ENCODE measurements around the gene RTP2.

Gene RTP2

GRCh38 chr3:187738331-187739093 lies 36.2 kb upstream of the RTP2 start:
- peak; percentile 50 for DNase-seq

GRCh38 chr3:187738071-187738330 lies 35.6 kb upstream of the RTP2 start:
- DNase-seq = no peak

- no peak for DNase-seq
Measured at GRCh38 chr3:187737368-187738070, 35.2 kb upstream of the RTP2 start.

- no peak for DNase-seq
Measured at GRCh38 chr3:187737006-187737367, 34.6 kb upstream of the RTP2 start.

GRCh38 chr3:187736418-187736871 lies 34.1 kb upstream of the RTP2 start:
- DNase-seq = no peak

- no peak for DNase-seq
Measured at GRCh38 chr3:187735837-187736236, 33.5 kb upstream of the RTP2 start.

GRCh38 chr3:187735383-187735782 lies 33.0 kb upstream of the RTP2 start:
- no peak for DNase-seq

- DNase-seq = no peak
Measured at GRCh38 chr3:187734841-187735240, 32.5 kb upstream of the RTP2 start.

- no peak for DNase-seq
Measured at GRCh38 chr3:187733371-187733770, 31.0 kb upstream of the RTP2 start.

- no peak for DNase-seq
Measured at GRCh38 chr3:187729598-187729997, 27.2 kb upstream of the RTP2 start.

- DNase-seq = no peak
Measured at GRCh38 chr3:187728940-187729583, 26.7 kb upstream of the RTP2 start.

GRCh38 chr3:187728248-187728647 lies 25.9 kb upstream of the RTP2 start:
- DNase-seq = no peak

- no peak for DNase-seq
Measured at GRCh38 chr3:187726564-187726963, 24.2 kb upstream of the RTP2 start.

- DNase-seq = no peak
Measured at GRCh38 chr3:187725653-187726370, 23.5 kb upstream of the RTP2 start.

GRCh38 chr3:187725224-187725623 lies 22.9 kb upstream of the RTP2 start:
- DNase-seq = no peak

GRCh38 chr3:187722206-187722612 lies 19.9 kb upstream of the RTP2 start:
- DNase-seq = no peak

- no peak for DNase-seq
Measured at GRCh38 chr3:187721055-187721454, 18.7 kb upstream of the RTP2 start.

- DNase-seq = no peak
Measured at GRCh38 chr3:187720337-187720670, 17.9 kb upstream of the RTP2 start.

- DNase-seq = no peak
Measured at GRCh38 chr3:187719628-187720336, 17.4 kb upstream of the RTP2 start.

- DNase-seq = no peak
Measured at GRCh38 chr3:187718802-187719201, 16.4 kb upstream of the RTP2 start.

- no peak for DNase-seq
Measured at GRCh38 chr3:187717572-187717971, 15.2 kb upstream of the RTP2 start.

GRCh38 chr3:187714404-187714979 lies 12.1 kb upstream of the RTP2 start:
- DNase-seq = peak; percentile 43

GRCh38 chr3:187713504-187713903 lies 11.1 kb upstream of the RTP2 start:
- no peak for DNase-seq
